ENCODE data around the gene RNF144B.
"Not testable (repeated sequence)": the region's sequence is repeated elsewhere in the genome, so short reads cannot be mapped to it uniquely, and the experiment has no call there.

The RNF144B gene

DNA sequence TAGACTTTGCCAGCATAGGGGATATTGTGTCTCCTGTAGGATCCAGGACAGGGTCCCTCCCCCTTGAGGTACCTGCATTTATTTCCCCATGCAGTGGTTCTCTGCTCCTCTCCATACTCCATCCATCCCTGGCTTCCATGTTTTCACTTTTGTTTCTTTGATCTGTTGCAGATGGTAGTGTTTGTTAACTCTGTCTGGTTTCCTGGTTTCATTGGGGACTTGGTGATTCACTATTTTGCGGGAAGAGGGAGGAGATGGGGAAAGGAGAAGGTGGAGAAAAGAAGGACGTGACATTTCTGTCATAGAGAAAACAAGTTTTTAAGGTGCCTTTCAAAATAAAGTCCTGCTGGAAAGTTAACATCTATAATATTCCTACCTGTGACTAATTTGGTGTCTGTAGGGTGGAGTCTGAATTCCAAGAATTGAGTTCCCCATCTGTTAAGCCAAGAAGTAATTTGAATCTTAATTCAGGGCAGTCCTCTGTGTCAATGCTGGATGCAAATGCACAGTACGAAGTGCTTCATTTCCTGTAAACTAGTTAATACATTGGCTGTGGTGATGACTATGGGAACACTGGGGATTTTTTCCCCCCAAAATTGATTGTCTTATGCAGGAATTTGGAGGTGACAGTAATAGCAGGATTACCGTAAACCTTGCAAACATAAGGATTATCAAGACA, 6.9 kb upstream of the RNF144B start:
- no peak for DNase-seq

- no peak for DNase-seq
Measured at GRCh38 chr6:18380851-18381250, 6.3 kb upstream of the RNF144B start.

DNA sequence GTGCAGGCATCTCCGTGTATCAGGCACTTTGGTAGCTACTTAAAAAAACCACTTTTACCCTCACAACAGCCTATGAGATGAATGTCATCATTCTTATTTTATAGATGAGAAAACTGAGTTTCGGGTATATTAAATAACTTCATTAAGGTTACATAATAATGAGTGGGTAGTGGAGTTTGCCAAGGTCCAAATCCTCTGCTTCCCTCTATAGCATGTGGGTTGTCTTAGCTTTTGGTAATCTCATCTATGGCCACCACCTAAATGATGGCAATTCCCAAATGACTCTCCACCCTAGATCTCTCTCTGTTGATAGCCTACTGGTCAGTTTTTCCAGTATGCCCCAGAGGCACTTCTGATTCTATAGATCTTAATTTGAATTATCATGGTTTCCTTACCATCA, 3.7 kb upstream of the RNF144B start:
- DNase-seq = no peak

DNA sequence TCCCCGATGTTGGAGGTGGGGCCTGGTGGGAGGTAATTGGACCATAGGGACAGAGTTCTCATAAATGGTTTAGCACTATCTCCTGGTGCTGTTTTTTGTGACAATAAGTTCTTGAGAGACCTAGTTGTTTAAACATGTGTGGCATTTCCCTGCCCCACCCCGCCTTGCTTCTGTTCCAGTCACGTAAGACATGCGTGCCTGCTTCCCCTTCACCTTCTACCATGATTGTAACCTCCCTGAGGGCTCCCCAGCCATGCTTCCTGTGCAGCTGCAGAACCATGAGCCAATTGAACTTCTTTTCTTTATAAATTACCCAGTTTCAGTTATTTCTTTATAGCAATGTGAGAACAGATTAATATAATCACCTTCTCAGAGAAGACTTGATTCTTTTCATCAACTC, 2.5 kb upstream of the RNF144B start:
- DNase-seq = no peak

GRCh38 chr6:18386298-18386976, 713 bp upstream of the RNF144B start:
- no peak for DNase-seq

GRCh38 chr6:18388271-18388670, 1.1 kb downstream of the RNF144B start:
- DNase-seq = no peak

GRCh38 chr6:18388942-18389341, 1.8 kb downstream of the RNF144B start:
- no peak for DNase-seq

GRCh38 chr6:18389479-18389878, 2.3 kb downstream of the RNF144B start:
- DNase-seq = no peak

- DNase-seq = no peak
Measured at GRCh38 chr6:18390476-18390875, 3.3 kb downstream of the RNF144B start.

- DNase-seq = no peak
Measured at GRCh38 chr6:18391023-18391422, 3.9 kb downstream of the RNF144B start.

GRCh38 chr6:18392346-18392877, 5.3 kb downstream of the RNF144B start:
- no peak for DNase-seq

DNA sequence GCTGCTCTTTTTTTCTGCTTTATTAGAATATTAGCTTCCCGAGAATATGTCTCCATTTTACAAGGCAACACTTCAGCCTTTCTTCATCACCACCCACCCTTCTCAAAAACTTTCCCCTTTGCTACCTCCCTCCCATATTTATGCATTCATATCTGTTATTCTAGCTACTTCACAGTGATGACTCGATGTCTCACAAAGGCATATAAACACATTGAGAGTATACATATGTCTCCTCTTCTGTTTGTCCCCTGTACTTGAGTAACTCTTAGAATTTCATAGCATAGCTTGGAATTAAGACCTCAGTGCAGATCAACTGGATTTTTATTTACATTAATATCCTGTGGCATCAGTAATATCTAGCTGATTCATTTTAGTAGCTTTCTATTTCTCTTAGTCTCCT, 6.5 kb downstream of the RNF144B start:
- no peak for DNase-seq

DNA sequence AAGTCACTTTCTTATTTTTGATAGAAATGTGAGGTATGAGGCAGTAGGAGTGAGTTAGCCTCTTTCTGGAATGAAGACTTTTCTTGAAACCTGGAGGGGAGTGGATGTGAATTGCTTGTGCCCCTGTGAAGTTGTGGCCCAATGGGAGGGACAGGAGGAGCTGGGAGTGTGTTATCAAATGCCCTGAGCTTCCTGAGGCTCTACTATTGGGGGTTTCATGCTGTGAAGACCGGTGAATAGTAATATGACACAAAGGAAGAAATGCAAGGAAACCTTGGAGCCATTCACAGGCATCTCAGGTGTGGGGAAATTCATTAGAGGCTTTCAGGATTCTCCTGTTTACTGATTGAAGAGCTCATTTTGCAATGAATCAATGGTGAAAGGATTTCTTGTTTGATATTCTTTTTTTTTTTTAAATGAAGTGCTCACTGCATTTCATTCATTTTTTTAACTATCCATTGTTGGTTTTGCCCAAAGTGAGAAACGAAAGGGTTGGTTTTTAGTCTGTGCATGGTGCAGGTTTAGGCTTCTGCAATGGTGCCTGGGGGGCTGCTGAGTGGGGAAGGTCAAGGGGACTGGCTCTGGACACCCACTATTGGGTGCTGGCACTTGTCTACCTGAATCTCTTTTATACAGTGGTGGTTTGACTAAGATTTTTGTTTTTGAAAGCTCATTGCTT, 8.2 kb downstream of the RNF144B start:
- no peak for DNase-seq

GRCh38 chr6:18395856-18396197, 8.7 kb downstream of the RNF144B start:
- no peak for DNase-seq

DNA sequence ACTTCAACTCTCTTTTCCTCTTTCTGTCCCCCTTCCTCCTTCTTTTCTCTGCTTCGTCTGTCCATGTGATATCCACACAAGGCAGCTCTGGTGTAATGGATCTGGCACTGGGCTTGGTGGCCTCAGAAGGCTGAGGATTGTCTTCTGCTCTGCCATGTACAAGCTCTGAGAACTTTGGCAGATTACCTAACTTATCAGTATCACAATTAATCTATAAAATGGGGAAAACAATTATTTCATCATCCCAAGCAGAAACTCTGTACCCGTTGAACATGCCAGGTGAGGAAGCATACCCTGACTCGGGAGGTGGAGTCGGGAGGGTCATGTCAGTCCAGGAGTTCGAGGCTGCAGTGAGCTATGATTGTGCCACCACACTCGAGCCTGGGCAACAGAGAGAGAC, 10.6 kb downstream of the RNF144B start:
- DNase-seq = no peak

DNA sequence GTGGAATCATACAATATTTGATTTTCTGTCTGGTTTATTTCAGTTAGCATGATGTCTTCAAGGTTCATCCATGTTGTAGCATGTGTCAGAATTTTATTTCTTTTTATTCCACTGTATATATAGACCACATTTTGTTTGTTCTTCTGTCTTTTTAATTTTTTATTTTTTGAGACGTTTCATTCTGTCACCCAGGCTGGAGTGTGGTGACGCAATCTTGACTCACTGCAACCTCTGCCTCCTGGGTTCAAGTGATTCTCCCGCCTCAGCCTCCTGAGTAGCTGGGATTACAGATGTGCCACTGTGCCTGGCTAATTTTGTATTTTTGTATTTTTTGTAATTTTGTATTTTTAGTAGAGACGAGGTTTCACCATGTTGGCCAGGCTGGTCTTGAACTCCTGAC, 11.1 kb downstream of the RNF144B start:
- DNase-seq = not testable (repeated sequence)

- no peak for DNase-seq
Measured at GRCh38 chr6:18400831-18401446, 13.8 kb downstream of the RNF144B start.

GRCh38 chr6:18404965-18405364, 17.8 kb downstream of the RNF144B start:
- DNase-seq = not testable (repeated sequence)

DNA sequence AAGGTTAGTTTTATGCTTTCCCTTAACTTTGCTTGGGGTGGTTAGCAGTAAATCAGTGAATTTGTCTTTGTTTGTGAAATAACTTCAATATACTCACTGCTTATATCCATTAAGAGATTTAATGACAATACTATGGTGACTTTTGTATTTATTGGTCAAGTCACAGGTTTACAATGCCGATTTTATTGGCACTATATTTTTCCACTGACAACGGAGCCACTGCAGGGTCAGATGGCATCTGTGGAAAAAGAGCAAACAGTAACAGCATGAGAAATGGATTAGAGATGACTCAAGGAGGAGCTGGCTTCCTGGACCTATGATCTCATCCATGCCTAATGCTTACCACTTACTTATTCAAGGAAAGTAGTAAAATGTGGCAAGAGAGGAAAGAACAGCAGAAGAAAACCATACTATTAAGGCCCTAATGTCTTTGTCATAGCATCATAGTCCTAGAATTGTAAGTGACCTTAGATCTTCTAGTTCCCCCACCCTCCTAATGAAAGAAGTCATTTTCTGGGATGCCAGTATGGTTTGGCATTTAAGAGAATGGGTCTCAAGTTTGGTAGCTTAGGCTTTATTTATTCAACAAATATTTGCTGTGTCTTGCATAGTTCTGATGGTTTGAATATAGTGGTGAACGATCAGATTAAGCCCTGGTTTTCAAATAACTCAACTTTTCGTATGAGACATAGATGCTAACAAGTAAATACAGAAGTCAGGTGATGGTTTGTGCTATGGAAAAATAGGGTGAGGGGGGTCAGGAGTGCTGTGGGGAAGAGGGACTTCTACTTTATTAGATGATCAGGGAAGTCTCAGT, 18.5 kb downstream of the RNF144B start:
- no peak for DNase-seq

GRCh38 chr6:18406955-18407749, 20.0 kb downstream of the RNF144B start:
- no peak for DNase-seq

DNA sequence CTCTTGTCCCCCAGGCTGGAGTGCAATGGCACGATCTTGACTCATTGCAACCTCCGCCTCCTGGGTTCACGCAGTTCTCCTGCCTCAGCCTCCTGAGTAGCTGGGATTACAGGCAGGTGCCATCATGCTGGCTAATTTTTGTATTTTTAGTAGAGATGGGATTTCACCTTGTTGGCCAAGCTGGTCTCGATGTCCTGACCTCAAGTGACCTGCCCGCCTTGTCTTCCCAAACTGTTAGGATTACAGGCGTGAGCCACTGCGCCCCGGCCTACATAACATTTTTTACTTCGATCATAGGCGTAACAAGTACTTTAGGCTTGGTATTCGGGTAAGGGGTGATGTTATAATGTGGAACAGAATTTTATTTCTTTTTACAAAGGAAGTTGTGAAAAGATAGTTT, 22.5 kb downstream of the RNF144B start:
- not testable (repeated sequence) for DNase-seq

GRCh38 chr6:18410412-18410811, 23.3 kb downstream of the RNF144B start:
- no peak for DNase-seq

Data from activated CD8-positive, alpha-beta memory T cell treated with anti-CD3 and anti-CD28 coated beads, Interleukin-2, amount 50 U/mL, for 4 hours (primary cell).